Measurements from ENCODE around the gene CASP4. TPM values are rescaled to one million over a fixed set of nuclear protein-coding genes. Genes with fewer than 3 reads are reported as not detected.
A peak's percentile ranks its signal among the peaks of the same experiment; 100 is the strongest.
"Not testable (repeated sequence)": the region's sequence is repeated elsewhere in the genome, so short reads cannot be mapped to it uniquely, and the experiment has no call there.

Gene CASP4
- total RNA-seq, 6 experiments from 2014 or later: 16.2 to 126 (median 74.8) TPM

GRCh38 chr11:104973616-104974015 is 5.2 kb upstream of the CASP4 start:
- ATAC-seq (no peak), DNase-seq (no peak)
- H3K36me3 ChIP-seq: no peaks in the 10 kb centered on the region
- no peak overlapping the region for H3K27ac ChIP-seq
- no peaks in the 10 kb centered on the region for H3K4me1 ChIP-seq
- WGBS (ENCODE audit: insufficient coverage, low coverage, low lambda C conversion rate, missing lambda C conversion rate): 47% methylated on average over 2 of the region's 2 CpGs
- peaks cover 0 to 5% (median 0%) of the 10 kb centered on the region in 4 donors for H3K9me3 ChIP-seq
- intact Hi-C loops (cut with DNase I): no loop called here
- no peak overlapping the region for H3K4me3 ChIP-seq
- TF ChIP-seq POLR2A (IDR thresholded peaks at IDR 0.05) (no peak), CTCF (IDR thresholded peaks at IDR 0.05) (no peak)
- H3K27me3 ChIP-seq: no peaks in the 10 kb centered on the region

- H3K36me3 ChIP-seq; H3K4me1 ChIP-seq; H3K27ac ChIP-seq; H3K9me3 ChIP-seq; intact Hi-C loops (cut with DNase I); H3K4me3 ChIP-seq; ATAC-seq; DNase-seq; H3K27me3 ChIP-seq: not testable (repeated sequence)
- WGBS (ENCODE audit: insufficient coverage, low coverage, low lambda C conversion rate, missing lambda C conversion rate): 87% methylated on average over 6 of the region's 8 CpGs
These were observed 4.5 kb upstream of the CASP4 start for GRCh38 chr11:104972924-104973323.

- intact Hi-C loops (cut with DNase I): no loop called here
- Histone ChIP-seq H3K36me3 (no peaks in the 10 kb centered on the region), H3K27ac (no peak overlapping the region), H3K27me3 (no peaks in the 10 kb centered on the region), H3K4me3 (no peak overlapping the region), H3K4me1 (peaks cover 0 to 17% (median 9%) of the 10 kb centered on the region in 4 donors), H3K9me3 (peaks cover 0 to 5% (median 0%) of the 10 kb centered on the region in 4 donors)
- no peak for ATAC-seq
- TF ChIP-seq CTCF (IDR thresholded peaks at IDR 0.05): no peak
- TF ChIP-seq POLR2A (IDR thresholded peaks at IDR 0.05): no peak
- DNase-seq: no peak
These were observed 2.4 kb upstream of the CASP4 start for GRCh38 chr11:104970756-104971155.

- H3K4me3 ChIP-seq: peak overlapping the region; percentile 43 to 60 (median 54)
- H3K27me3 ChIP-seq: no peaks in the 10 kb centered on the region
- intact Hi-C loops (cut with DNase I): no loop called here
- DNase-seq: peak; percentile 26 to 57 (median 56)
- no peaks in the 10 kb centered on the region for H3K36me3 ChIP-seq
- TF ChIP-seq POLR2A (IDR thresholded peaks at IDR 0.05) (no peak), CTCF (IDR thresholded peaks at IDR 0.05) (no peak)
- no peaks in the 10 kb centered on the region for H3K9me3 ChIP-seq
- peak overlapping the region; percentile 81 to 92 (median 90) for H3K27ac ChIP-seq
- H3K4me1 ChIP-seq: peaks cover 0 to 25% (median 9%) of the 10 kb centered on the region in 4 donors
- peak; percentile 54 to 78 (median 70) for ATAC-seq
- 62% methylated on average over 5 of the region's 16 CpGs for WGBS (ENCODE audit: insufficient coverage, low coverage, low lambda C conversion rate, missing lambda C conversion rate)
These were observed 742 bp upstream of the CASP4 start for GRCh38 chr11:104968856-104969776.
